ENCODE data around the gene PIP5K1B.

The PIP5K1B gene

DNA sequence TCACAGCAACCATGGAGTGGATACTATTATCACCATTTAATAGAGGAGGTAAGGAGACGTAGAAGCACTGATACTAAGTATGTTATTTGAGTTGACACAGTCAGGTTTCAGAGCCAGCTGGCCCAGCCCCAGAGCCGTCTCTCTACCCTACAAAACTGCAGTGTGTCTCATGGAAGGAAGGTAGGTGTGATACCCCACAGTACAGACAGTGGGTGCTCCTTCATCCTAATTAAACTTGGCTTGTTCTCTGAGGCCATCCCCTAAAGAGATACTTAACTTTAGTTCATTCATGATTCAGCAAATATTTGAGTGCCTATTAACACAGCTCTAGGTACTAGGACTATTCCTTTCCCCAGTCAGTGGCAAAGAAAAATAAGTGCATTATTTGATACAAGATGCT lies 22.6 kb downstream of the PIP5K1B start:
- no peaks in the 10 kb centered on the region for H3K27me3 ChIP-seq (replicated peaks; ENCODE audit: insufficient read depth, low read length)
- H3K9ac ChIP-seq (ENCODE audit: low read length): no peak overlapping the region
- H3K9me2 ChIP-seq (replicated peaks; ENCODE audit: insufficient read depth, low read length): no peaks in the 10 kb centered on the region
- no peak overlapping the region for H3K4me3 ChIP-seq (ENCODE audit: low read length)
- no peak for DNase-seq
- TF ChIP-seq, protein P1, sequence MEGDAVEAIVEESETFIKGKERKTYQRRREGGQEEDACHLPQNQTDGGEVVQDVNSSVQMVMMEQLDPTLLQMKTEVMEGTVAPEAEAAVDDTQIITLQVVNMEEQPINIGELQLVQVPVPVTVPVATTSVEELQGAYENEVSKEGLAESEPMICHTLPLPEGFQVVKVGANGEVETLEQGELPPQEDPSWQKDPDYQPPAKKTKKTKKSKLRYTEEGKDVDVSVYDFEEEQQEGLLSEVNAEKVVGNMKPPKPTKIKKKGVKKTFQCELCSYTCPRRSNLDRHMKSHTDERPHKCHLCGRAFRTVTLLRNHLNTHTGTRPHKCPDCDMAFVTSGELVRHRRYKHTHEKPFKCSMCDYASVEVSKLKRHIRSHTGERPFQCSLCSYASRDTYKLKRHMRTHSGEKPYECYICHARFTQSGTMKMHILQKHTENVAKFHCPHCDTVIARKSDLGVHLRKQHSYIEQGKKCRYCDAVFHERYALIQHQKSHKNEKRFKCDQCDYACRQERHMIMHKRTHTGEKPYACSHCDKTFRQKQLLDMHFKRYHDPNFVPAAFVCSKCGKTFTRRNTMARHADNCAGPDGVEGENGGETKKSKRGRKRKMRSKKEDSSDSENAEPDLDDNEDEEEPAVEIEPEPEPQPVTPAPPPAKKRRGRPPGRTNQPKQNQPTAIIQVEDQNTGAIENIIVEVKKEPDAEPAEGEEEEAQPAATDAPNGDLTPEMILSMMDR (IDR thresholded peaks at IDR 0.05; ENCODE audit: low read length): no peak
- TF ChIP-seq EZH2phosphoT487 (IDR thresholded peaks at IDR 0.05; ENCODE audit: low read length) (no peak), EZH2 (optimal IDR thresholded peaks at IDR 0.05; ENCODE audit: low read depth, low read length) (no peak)
- H3K9me3 ChIP-seq (replicated peaks; ENCODE audit: insufficient read depth, low read length): no peaks in the 10 kb centered on the region
- no peaks in the 10 kb centered on the region for H3F3A ChIP-seq (ENCODE audit: insufficient read depth, low read length)
- H3K4me1 ChIP-seq (ENCODE audit: low read length): no peaks in the 10 kb centered on the region
- H2AFZ ChIP-seq (ENCODE audit: low read length): no peak overlapping the region
- H3K36me3 ChIP-seq (replicated peaks; ENCODE audit: insufficient read depth, low read length): no peaks in the 10 kb centered on the region
- no peak overlapping the region for H3K4me2 ChIP-seq (ENCODE audit: low read depth, low read length)
- H3K27ac ChIP-seq (ENCODE audit: low read length): no peak overlapping the region
- peaks cover 59% of the 10 kb centered on the region for H3K79me2 ChIP-seq (ENCODE audit: low read length)
- H4K20me1 ChIP-seq (ENCODE audit: insufficient read depth, low read length): no peaks in the 10 kb centered on the region

DNA sequence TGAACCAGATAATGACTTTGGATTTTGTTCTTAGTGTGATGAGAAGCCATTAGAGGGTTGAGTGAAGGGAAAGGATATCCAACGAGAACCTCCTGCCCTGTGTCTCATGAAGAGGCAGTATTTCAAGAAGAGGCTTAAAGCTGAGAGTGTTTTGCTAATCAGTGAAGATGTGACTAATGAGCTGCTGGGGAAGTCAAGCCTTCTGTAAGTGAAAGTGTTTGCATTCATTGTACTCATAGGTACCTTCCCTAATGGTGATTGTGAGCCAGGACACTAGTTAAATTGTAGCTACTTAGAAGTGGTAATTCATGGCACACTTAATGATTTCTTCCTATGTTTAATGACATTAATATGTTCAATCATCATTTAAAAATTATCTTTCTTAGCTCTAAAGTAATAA lies 23.7 kb downstream of the PIP5K1B start:
- no peak for DNase-seq

DNA sequence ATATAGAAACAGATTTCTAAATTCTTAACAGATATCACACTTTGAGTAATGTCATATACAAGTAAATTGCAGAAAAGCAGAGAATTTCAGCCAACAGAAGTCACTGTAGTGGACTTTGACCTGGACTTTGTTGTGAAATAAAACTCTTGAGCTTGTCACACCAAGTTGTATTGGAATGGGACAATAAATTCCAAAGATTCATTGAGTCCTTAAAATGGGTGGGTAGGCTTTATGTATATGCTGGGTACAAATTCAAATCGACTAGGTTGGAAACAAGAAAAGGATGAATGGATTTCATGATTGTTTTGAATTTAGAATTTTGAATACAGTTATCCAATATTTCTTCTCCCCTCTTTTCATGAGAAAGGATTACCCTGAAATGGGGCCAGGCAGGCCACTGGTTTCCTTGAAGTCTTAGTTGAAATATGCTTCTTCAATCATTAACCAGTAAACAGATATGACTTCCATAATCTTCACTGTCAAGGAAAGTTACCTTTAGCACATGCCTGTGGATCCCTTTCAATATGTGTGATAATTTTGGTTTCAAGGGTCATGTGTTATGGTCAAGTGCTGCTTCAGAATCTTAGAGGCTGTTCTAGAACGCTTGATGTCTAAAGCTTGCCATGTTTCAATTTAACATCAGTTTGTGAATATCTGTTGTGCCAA lies 25.7 kb downstream of the PIP5K1B start:
- H3K9me3 ChIP-seq (replicated peaks; ENCODE audit: insufficient read depth, low read length): no peaks in the 10 kb centered on the region
- H3F3A ChIP-seq (ENCODE audit: insufficient read depth, low read length): no peaks in the 10 kb centered on the region
- H3K79me2 ChIP-seq (ENCODE audit: low read length): peaks cover 40% of the 10 kb centered on the region
- H3K27ac ChIP-seq (ENCODE audit: low read length): no peak overlapping the region
- H4K20me1 ChIP-seq (ENCODE audit: insufficient read depth, low read length): no peaks in the 10 kb centered on the region
- H3K9me2 ChIP-seq (replicated peaks; ENCODE audit: insufficient read depth, low read length): no peaks in the 10 kb centered on the region
- DNase-seq: no peak
- no peak overlapping the region for H3K9ac ChIP-seq (ENCODE audit: low read length)
- no peak for TF ChIP-seq EZH2phosphoT487 (IDR thresholded peaks at IDR 0.05; ENCODE audit: low read length)
- TF ChIP-seq, protein P1 (IDR thresholded peaks at IDR 0.05; ENCODE audit: low read length): no peak
- H2AFZ ChIP-seq (ENCODE audit: low read length): no peak overlapping the region
- no peak overlapping the region for H3K4me2 ChIP-seq (ENCODE audit: low read depth, low read length)
- H3K4me3 ChIP-seq (ENCODE audit: low read length): no peak overlapping the region
- H3K27me3 ChIP-seq (replicated peaks; ENCODE audit: insufficient read depth, low read length): no peaks in the 10 kb centered on the region
- no peaks in the 10 kb centered on the region for H3K4me1 ChIP-seq (ENCODE audit: low read length)
- H3K36me3 ChIP-seq (replicated peaks; ENCODE audit: insufficient read depth, low read length): no peaks in the 10 kb centered on the region

More for the DNA sequence above, 23.7 kb downstream of the PIP5K1B start:
- peaks cover 49% of the 10 kb centered on the region for H3K79me2 ChIP-seq (ENCODE audit: low read length)
- no peaks in the 10 kb centered on the region for H3K27me3 ChIP-seq (replicated peaks; ENCODE audit: insufficient read depth, low read length)
- no peaks in the 10 kb centered on the region for H4K20me1 ChIP-seq (ENCODE audit: insufficient read depth, low read length)
- TF ChIP-seq, protein P1 (IDR thresholded peaks at IDR 0.05; ENCODE audit: low read length): no peak
- TF ChIP-seq EZH2 (optimal IDR thresholded peaks at IDR 0.05; ENCODE audit: low read depth, low read length): no peak
- TF ChIP-seq EZH2phosphoT487 (IDR thresholded peaks at IDR 0.05; ENCODE audit: low read length): no peak
- no peaks in the 10 kb centered on the region for H3K9me2 ChIP-seq (replicated peaks; ENCODE audit: insufficient read depth, low read length)
- no peaks in the 10 kb centered on the region for H3F3A ChIP-seq (ENCODE audit: insufficient read depth, low read length)
- no peak overlapping the region for H3K9ac ChIP-seq (ENCODE audit: low read length)
- no peak overlapping the region for H2AFZ ChIP-seq (ENCODE audit: low read length)
- no peak overlapping the region for H3K27ac ChIP-seq (ENCODE audit: low read length)
- no peak overlapping the region for H3K4me2 ChIP-seq (ENCODE audit: low read depth, low read length)
- H3K4me1 ChIP-seq (ENCODE audit: low read length): no peaks in the 10 kb centered on the region
- no peaks in the 10 kb centered on the region for H3K36me3 ChIP-seq (replicated peaks; ENCODE audit: insufficient read depth, low read length)
- H3K9me3 ChIP-seq (replicated peaks; ENCODE audit: insufficient read depth, low read length): no peaks in the 10 kb centered on the region
- H3K4me3 ChIP-seq (ENCODE audit: low read length): no peak overlapping the region

All from MM.1S (cell line).